DND-41 (cell line): ENCODE measurements around the gene TUBG1.

Experiments used
- EZH2 ChIP-seq: IDR thresholded peaks from 3 replicates; pipeline ENCODE4 v1.6.1; 2012; ENCODE audit warnings: borderline replicate concordance, low read depth, mild to moderate bottlenecking, moderate library complexity, low read length, inconsistent platforms; ENCODE audit not compliant: severe bottlenecking
- TF ChIP-seq, protein P1 (sequence below): IDR thresholded peaks from 2 replicates; pipeline ENCODE4 v1.5.1; 2012; ENCODE audit warnings: borderline replicate concordance, low read length, moderate library complexity, mild to moderate bottlenecking; ENCODE audit not compliant: poor library complexity, severe bottlenecking; ENCODE audit errors: extremely low read depth

DNA sequence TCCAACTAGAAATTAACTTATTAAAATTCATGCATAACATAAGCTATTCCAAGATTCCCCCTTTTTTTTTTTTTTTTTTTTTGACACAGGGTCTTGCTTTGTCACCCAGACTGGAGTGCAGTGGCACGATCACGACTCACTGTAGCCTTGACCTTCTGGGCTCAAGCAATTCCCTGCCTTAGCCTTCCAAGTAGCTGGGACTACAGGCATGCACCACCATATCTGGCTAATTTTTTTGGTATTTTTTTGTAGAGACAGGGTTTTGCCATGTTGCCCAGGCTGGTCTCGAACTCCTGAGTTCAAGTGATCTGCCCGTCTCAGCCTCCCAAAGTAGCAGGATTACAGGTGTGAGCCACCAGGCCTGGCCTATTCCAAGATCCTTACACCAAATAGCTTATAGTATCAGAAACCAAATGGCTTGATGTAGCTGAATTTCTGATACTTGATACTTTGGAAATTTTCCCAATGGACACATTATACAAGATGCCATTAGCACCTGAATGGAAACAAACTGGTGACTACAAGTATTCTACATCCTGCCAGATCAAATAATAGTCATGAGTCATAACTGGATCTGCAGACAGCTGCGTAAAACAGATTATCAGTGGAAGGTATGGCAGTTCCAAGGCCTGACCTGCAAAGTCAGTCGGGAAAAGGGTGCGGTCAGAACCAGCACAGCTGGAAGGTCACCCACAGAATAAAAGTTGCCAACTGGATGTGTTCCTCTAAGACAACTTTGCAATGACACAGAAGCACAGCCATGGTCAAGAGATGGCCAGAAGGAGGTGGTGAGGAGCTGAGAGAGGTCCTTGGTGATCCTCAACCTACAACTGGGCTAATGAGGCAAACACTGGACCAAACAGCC lies 14.5 kb downstream of the TUBG1 start:
- TF ChIP-seq, protein P1, sequence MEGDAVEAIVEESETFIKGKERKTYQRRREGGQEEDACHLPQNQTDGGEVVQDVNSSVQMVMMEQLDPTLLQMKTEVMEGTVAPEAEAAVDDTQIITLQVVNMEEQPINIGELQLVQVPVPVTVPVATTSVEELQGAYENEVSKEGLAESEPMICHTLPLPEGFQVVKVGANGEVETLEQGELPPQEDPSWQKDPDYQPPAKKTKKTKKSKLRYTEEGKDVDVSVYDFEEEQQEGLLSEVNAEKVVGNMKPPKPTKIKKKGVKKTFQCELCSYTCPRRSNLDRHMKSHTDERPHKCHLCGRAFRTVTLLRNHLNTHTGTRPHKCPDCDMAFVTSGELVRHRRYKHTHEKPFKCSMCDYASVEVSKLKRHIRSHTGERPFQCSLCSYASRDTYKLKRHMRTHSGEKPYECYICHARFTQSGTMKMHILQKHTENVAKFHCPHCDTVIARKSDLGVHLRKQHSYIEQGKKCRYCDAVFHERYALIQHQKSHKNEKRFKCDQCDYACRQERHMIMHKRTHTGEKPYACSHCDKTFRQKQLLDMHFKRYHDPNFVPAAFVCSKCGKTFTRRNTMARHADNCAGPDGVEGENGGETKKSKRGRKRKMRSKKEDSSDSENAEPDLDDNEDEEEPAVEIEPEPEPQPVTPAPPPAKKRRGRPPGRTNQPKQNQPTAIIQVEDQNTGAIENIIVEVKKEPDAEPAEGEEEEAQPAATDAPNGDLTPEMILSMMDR, result no peak
- TF ChIP-seq EZH2, result no peak
